WTC11 (cell line): Measurements from ENCODE around the gene GALNT7. TPM values are rescaled to one million over a fixed set of nuclear protein-coding genes. Genes with fewer than 3 reads are reported as not detected.

Experiments
- ATAC-seq: fragments of 200-7000 bp; cut with Tn5 transposase; 2 replicates; pipeline ENCODE4 v1.10.0; 2021; ENCODE audit warnings: mild to moderate bottlenecking, moderate library complexity
- CTCF ChIA-PET: fragments of 300-600 bp; sonication (Branson Sonifier 250); formaldehyde crosslinking; loops from one replicate; lab custom pipeline; 2021; ENCODE audit warnings: antibody characterized with exemption; lab: Charles Lee
- POLR2A ChIA-PET: fragments of 350-600 bp; sonication (Branson Sonifier 250); formaldehyde crosslinking; loops from one replicate; lab custom pipeline; 2021; ENCODE audit warnings: antibody characterized with exemption; lab: Charles Lee
- DNase-seq: peaks from one replicate; pipeline ENCODE4 v3.0.0; 2021; ENCODE audit warnings: low spot score
- H3K27ac Mint-ChIP-seq: 2 replicates; pipeline ENCODE4 v1.8.0; 2021; ENCODE audit warnings: mixed read lengths
- H3K27me3 Mint-ChIP-seq: 2 replicates; pipeline ENCODE4 v1.8.0; 2021; ENCODE audit warnings: low read depth, mild to moderate bottlenecking, moderate library complexity, mixed read lengths
- H3K36me3 Mint-ChIP-seq: 2 replicates; pipeline ENCODE4 v1.8.0; 2021; ENCODE audit warnings: mixed read lengths
- H3K4me1 Mint-ChIP-seq: 2 replicates; pipeline ENCODE4 v1.8.0; 2022; ENCODE audit warnings: mixed read lengths
- H3K4me3 Mint-ChIP-seq: 2 replicates; pipeline ENCODE4 v1.8.0; 2021; ENCODE audit warnings: mild to moderate bottlenecking, moderate library complexity, mixed read lengths
- H3K9me3 Mint-ChIP-seq: 2 replicates; pipeline ENCODE4 v1.8.0; 2021; ENCODE audit warnings: mixed read lengths
- ATF1 ChIP-seq: sonication (generic); formaldehyde crosslinking; IDR thresholded peaks from 2 replicates; pipeline ENCODE4 v1.8.1; 2023; ENCODE audit warnings: mild to moderate bottlenecking, moderate library complexity, missing genetic modification reagents
- ATF3 ChIP-seq: sonication (generic); formaldehyde crosslinking; conservative IDR thresholded peaks from 2 replicates; pipeline ENCODE4 v1.8.1; 2022; ENCODE audit warnings: mild to moderate bottlenecking, missing genetic modification reagents
- CBFB ChIP-seq: sonication (generic); formaldehyde crosslinking; IDR thresholded peaks from 2 replicates; pipeline ENCODE4 v1.8.1; 2022; ENCODE audit warnings: mild to moderate bottlenecking, low read depth, missing genetic modification reagents
- CDX4 ChIP-seq: fragments of 250-450 bp; sonication (Bioruptor Pico); IDR thresholded peaks from 2 replicates; pipeline ENCODE4 v1.9.0; 2021; ENCODE audit warnings: moderate library complexity, mild to moderate bottlenecking, inconsistent platforms, borderline replicate concordance
- CTCF ChIP-seq: fragments of 200-600 bp; IDR thresholded peaks from 2 replicates; pipeline ENCODE4 v1.8.0; 2022; ENCODE audit warnings: antibody characterized with exemption
- E2F1 ChIP-seq: sonication (generic); formaldehyde crosslinking; IDR thresholded peaks from 2 replicates; pipeline ENCODE4 v1.8.0; 2022; ENCODE audit warnings: mild to moderate bottlenecking, missing genetic modification reagents
- ERG ChIP-seq: fragments of 250-450 bp; sonication (Bioruptor Pico); IDR thresholded peaks from 2 replicates; pipeline ENCODE4 v1.8.0; 2021; ENCODE audit warnings: mild to moderate bottlenecking
- FOXP4 ChIP-seq: sonication (generic); formaldehyde crosslinking; IDR thresholded peaks from 2 replicates; pipeline ENCODE4 v1.8.0; 2022; ENCODE audit warnings: mild to moderate bottlenecking, missing genetic modification reagents
- IRF1 ChIP-seq: sonication (generic); formaldehyde crosslinking; IDR thresholded peaks from 2 replicates; pipeline ENCODE4 v1.8.0; 2023; ENCODE audit warnings: missing genetic modification reagents
- JAZF1 ChIP-seq: fragments of 250-450 bp; sonication (Bioruptor Pico); IDR thresholded peaks from 2 replicates; pipeline ENCODE4 v1.9.0; 2021; ENCODE audit warnings: moderate library complexity, mild to moderate bottlenecking, inconsistent platforms
- JUN ChIP-seq: sonication (generic); formaldehyde crosslinking; IDR thresholded peaks from 2 replicates; pipeline ENCODE4 v1.8.0; 2023; ENCODE audit warnings: mild to moderate bottlenecking, missing genetic modification reagents
- KAT7 ChIP-seq: sonication (generic); formaldehyde crosslinking; IDR thresholded peaks from 2 replicates; pipeline ENCODE4 v1.8.1; 2023; ENCODE audit warnings: missing genetic modification reagents, mild to moderate bottlenecking, borderline replicate concordance
- MYBL2 ChIP-seq: sonication (generic); formaldehyde crosslinking; IDR thresholded peaks from 2 replicates; pipeline ENCODE4 v1.8.1; 2023; ENCODE audit warnings: mild to moderate bottlenecking, moderate library complexity, missing genetic modification reagents
- NFATC4 ChIP-seq: fragments of 250-450 bp; sonication (Bioruptor Pico); IDR thresholded peaks from 2 replicates; pipeline ENCODE4 v1.9.0; 2021; ENCODE audit warnings: mild to moderate bottlenecking
- NR1H2 ChIP-seq: sonication (generic); formaldehyde crosslinking; IDR thresholded peaks from 2 replicates; pipeline ENCODE4 v1.9.0; 2021; ENCODE audit warnings: mild to moderate bottlenecking, moderate library complexity, missing genetic modification reagents
- OVOL2 ChIP-seq: fragments of 250-450 bp; sonication (Bioruptor Pico); IDR thresholded peaks from 2 replicates; pipeline ENCODE4 v1.9.0; 2021; ENCODE audit warnings: mild to moderate bottlenecking, borderline replicate concordance
- PREB ChIP-seq: sonication (generic); formaldehyde crosslinking; IDR thresholded peaks from 2 replicates; pipeline ENCODE4 v1.8.1; 2022; ENCODE audit warnings: mild to moderate bottlenecking, missing genetic modification reagents, moderate library complexity, borderline replicate concordance
- RORB ChIP-seq: fragments of 250-450 bp; sonication (Bioruptor Pico); IDR thresholded peaks from 2 replicates; pipeline ENCODE4 v1.9.0; 2021; ENCODE audit warnings: mild to moderate bottlenecking
- SMAD4 ChIP-seq: sonication (generic); formaldehyde crosslinking; IDR thresholded peaks from 2 replicates; pipeline ENCODE4 v1.8.0; 2022; ENCODE audit warnings: mild to moderate bottlenecking, missing genetic modification reagents
- USF1 ChIP-seq: sonication (generic); formaldehyde crosslinking; IDR thresholded peaks from 2 replicates; pipeline ENCODE4 v1.8.0; 2022; ENCODE audit warnings: mild to moderate bottlenecking, missing genetic modification reagents
- ZNF121 ChIP-seq: sonication (generic); formaldehyde crosslinking; IDR thresholded peaks from 2 replicates; pipeline ENCODE4 v1.8.0; 2023; ENCODE audit warnings: missing genetic modification reagents
- ZNF263 ChIP-seq: sonication (generic); formaldehyde crosslinking; IDR thresholded peaks from 2 replicates; pipeline ENCODE4 v1.8.1; 2022; ENCODE audit warnings: low read depth, mild to moderate bottlenecking, moderate library complexity, missing genetic modification reagents
- ZNF281 ChIP-seq: sonication (generic); formaldehyde crosslinking; IDR thresholded peaks from 2 replicates; pipeline ENCODE4 v1.8.0; 2023; ENCODE audit warnings: mild to moderate bottlenecking, missing genetic modification reagents
- ZNF671 ChIP-seq: fragments of 250-450 bp; sonication (Bioruptor Pico); IDR thresholded peaks from 2 replicates; pipeline ENCODE4 v1.8.0; 2021; ENCODE audit warnings: mild to moderate bottlenecking
- total RNA-seq: library from RNA; stranded (reverse); gene quantifications from 3 replicates; pipeline ENCODE4 v1.2.3, GENCODE V29; 2021

GALNT7 gene
- total RNA-seq, 1 experiment from 2014 or later: 86.9 TPM

- Mint-ChIP-seq H3K27ac (no peak overlapping the region), H3K27me3 (no peaks in the 10 kb centered on the region; the same call in 1 of the 2 replicates), H3K4me1 (peaks cover 2% of the 10 kb centered on the region; the same call in 1 of the 2 replicates), H3K9me3 (peaks cover 40% of the 10 kb centered on the region), H3K36me3 (peaks cover 40% of the 10 kb centered on the region), H3K4me3 (no peak overlapping the region)
- ChIA-PET CTCF (interaction anchor here (0.8 to 5.3 kb wide), 2 partner anchors 12 to 276 kb away, joined by 3 to 57 read pairs; no protein-coding TSS in a partner anchor), POLR2A (no interaction called here)
- TF ChIP-seq CTCF (no peak), ZNF281 (CRISPR knock-in tag) (no peak), ZNF263 (no peak), JAZF1 (CRISPR knock-in tag) (no peak), JUN (CRISPR knock-in tag) (no peak), OVOL2 (no peak), ATF3 (CRISPR knock-in tag) (no peak), NR1H2 (CRISPR knock-in tag) (no peak), PREB (CRISPR knock-in tag) (no peak), KAT7 (CRISPR knock-in tag) (no peak), RORB (CRISPR knock-in tag) (no peak), FOXP4 (no peak), ZNF121 (no peak), ATF1 (no peak), USF1 (CRISPR knock-in tag) (no peak), ZNF671 (CRISPR knock-in tag) (no peak), IRF1 (no peak)
- no peak for ATAC-seq
- DNase-seq: no peak
Observed at GRCh38 chr4:173289353-173289727, 120.7 kb downstream of the GALNT7 start.

GRCh38 chr4:173291899-173292298 is 123.3 kb downstream of the GALNT7 start:
- Mint-ChIP-seq H3K4me3 (no peak overlapping the region), H3K27me3 (no peaks in the 10 kb centered on the region; the same call in 1 of the 2 replicates), H3K9me3 (peaks cover 14% of the 10 kb centered on the region), H3K4me1 (peaks cover 2% of the 10 kb centered on the region; the same call in 1 of the 2 replicates), H3K27ac (no peak overlapping the region), H3K36me3 (peaks cover 18% of the 10 kb centered on the region)
- no peak for DNase-seq
- ChIA-PET POLR2A (no interaction called here), CTCF (interaction anchor here (0.8 to 5.3 kb wide), 3 partner anchors 10 to 129 kb away, joined by 3 to 57 read pairs (median 3); no protein-coding TSS in a partner anchor)
- ATAC-seq: no peak
- TF ChIP-seq MYBL2 (CRISPR knock-in tag): no peak
- TF ChIP-seq ERG (CRISPR knock-in tag): no peak
- no peak for TF ChIP-seq CBFB
- no peak for TF ChIP-seq SMAD4 (CRISPR knock-in tag)
- no peak for TF ChIP-seq NR1H2 (CRISPR knock-in tag)
- no peak for TF ChIP-seq ZNF121
- TF ChIP-seq OVOL2: no peak
- no peak for TF ChIP-seq E2F1 (CRISPR knock-in tag)
- TF ChIP-seq RORB (CRISPR knock-in tag): no peak
- TF ChIP-seq NFATC4 (CRISPR knock-in tag): no peak
- no peak for TF ChIP-seq CDX4 (CRISPR knock-in tag)
